ENCODE results near the gene MDGA2.

The MDGA2 gene

GRCh38 chr14:47167402-47167801 is 508.0 kb downstream of the MDGA2 start:
- Mint-ChIP-seq H3K9me3 (ENCODE audit: low read depth) (peaks cover 7% of the 10 kb centered on the region), H3K27me3 (no peaks in the 10 kb centered on the region), H3K36me3 (no peaks in the 10 kb centered on the region), H3K4me3 (no peak overlapping the region), H3K27ac (no peak overlapping the region), H3K4me1 (ENCODE audit: low read depth) (no peaks in the 10 kb centered on the region)

GRCh38 chr14:47155395-47155794 is 520.0 kb downstream of the MDGA2 start:
- no peak overlapping the region for H3K4me3 Mint-ChIP-seq
- peaks cover 4% of the 10 kb centered on the region for H3K9me3 Mint-ChIP-seq (ENCODE audit: low read depth)
- H3K27ac Mint-ChIP-seq, result no peak overlapping the region
- H3K27me3 Mint-ChIP-seq, result no peaks in the 10 kb centered on the region
- H3K36me3 Mint-ChIP-seq, result no peaks in the 10 kb centered on the region
- no peaks in the 10 kb centered on the region for H3K4me1 Mint-ChIP-seq (ENCODE audit: low read depth)

GRCh38 chr14:47154276-47154797 is 521.1 kb downstream of the MDGA2 start:
- H3K4me3 Mint-ChIP-seq, result no peak overlapping the region

GRCh38 chr14:47153746-47154145 is 521.7 kb downstream of the MDGA2 start:
- no peak overlapping the region for H3K4me3 Mint-ChIP-seq
- no peaks in the 10 kb centered on the region for H3K4me1 Mint-ChIP-seq (ENCODE audit: low read depth)
- H3K27me3 Mint-ChIP-seq, result no peaks in the 10 kb centered on the region
- H3K9me3 Mint-ChIP-seq (ENCODE audit: low read depth), result peaks cover 4% of the 10 kb centered on the region
- no peaks in the 10 kb centered on the region for H3K36me3 Mint-ChIP-seq
- no peak overlapping the region for H3K27ac Mint-ChIP-seq

More at GRCh38 chr14:47154276-47154797, 521.1 kb downstream of the MDGA2 start:
- no peaks in the 10 kb centered on the region for H3K36me3 Mint-ChIP-seq
- H3K27me3 Mint-ChIP-seq, result no peaks in the 10 kb centered on the region
- peaks cover 4% of the 10 kb centered on the region for H3K9me3 Mint-ChIP-seq (ENCODE audit: low read depth)
- H3K27ac Mint-ChIP-seq, result no peak overlapping the region
- no peaks in the 10 kb centered on the region for H3K4me1 Mint-ChIP-seq (ENCODE audit: low read depth)

- Mint-ChIP-seq H3K27ac (no peak overlapping the region), H3K4me1 (ENCODE audit: low read depth) (no peaks in the 10 kb centered on the region), H3K9me3 (ENCODE audit: low read depth) (peaks cover 4% of the 10 kb centered on the region), H3K36me3 (no peaks in the 10 kb centered on the region), H3K27me3 (no peaks in the 10 kb centered on the region), H3K4me3 (no peak overlapping the region)
These were observed 525.1 kb downstream of the MDGA2 start for GRCh38 chr14:47150267-47150666.

- Mint-ChIP-seq H3K36me3 (no peaks in the 10 kb centered on the region), H3K4me1 (ENCODE audit: low read depth) (no peaks in the 10 kb centered on the region), H3K9me3 (ENCODE audit: low read depth) (peaks cover 4% of the 10 kb centered on the region), H3K27me3 (no peaks in the 10 kb centered on the region), H3K4me3 (no peak overlapping the region), H3K27ac (no peak overlapping the region)
These were observed 526.1 kb downstream of the MDGA2 start for GRCh38 chr14:47149326-47149725.

- Mint-ChIP-seq H3K4me3 (no peak overlapping the region), H3K4me1 (ENCODE audit: low read depth) (no peaks in the 10 kb centered on the region), H3K27ac (no peak overlapping the region), H3K36me3 (no peaks in the 10 kb centered on the region), H3K27me3 (no peaks in the 10 kb centered on the region), H3K9me3 (ENCODE audit: low read depth) (peaks cover 4% of the 10 kb centered on the region)
These were observed 526.7 kb downstream of the MDGA2 start for GRCh38 chr14:47148686-47149085.

GRCh38 chr14:47120645-47121044 is 554.8 kb downstream of the MDGA2 start:
- no peak overlapping the region for H3K4me3 Mint-ChIP-seq
- H3K27me3 Mint-ChIP-seq, result no peaks in the 10 kb centered on the region
- no peaks in the 10 kb centered on the region for H3K9me3 Mint-ChIP-seq (ENCODE audit: low read depth)
- no peaks in the 10 kb centered on the region for H3K36me3 Mint-ChIP-seq
- no peak overlapping the region for H3K27ac Mint-ChIP-seq
- H3K4me1 Mint-ChIP-seq (ENCODE audit: low read depth), result no peaks in the 10 kb centered on the region

GRCh38 chr14:47103771-47104170 is 571.6 kb downstream of the MDGA2 start:
- Mint-ChIP-seq H3K4me3 (no peak overlapping the region), H3K27ac (no peak overlapping the region), H3K9me3 (ENCODE audit: low read depth) (peaks cover 4% of the 10 kb centered on the region), H3K36me3 (no peaks in the 10 kb centered on the region), H3K27me3 (no peaks in the 10 kb centered on the region), H3K4me1 (ENCODE audit: low read depth) (no peaks in the 10 kb centered on the region)

GRCh38 chr14:47102472-47102871 is 572.9 kb downstream of the MDGA2 start:
- Mint-ChIP-seq H3K4me3 (no peak overlapping the region), H3K27me3 (no peaks in the 10 kb centered on the region), H3K27ac (no peak overlapping the region), H3K4me1 (ENCODE audit: low read depth) (no peaks in the 10 kb centered on the region), H3K36me3 (no peaks in the 10 kb centered on the region), H3K9me3 (ENCODE audit: low read depth) (peaks cover 4% of the 10 kb centered on the region)

- H3K27ac Mint-ChIP-seq, result no peak overlapping the region
- H3K4me3 Mint-ChIP-seq, result no peak overlapping the region
- no peaks in the 10 kb centered on the region for H3K4me1 Mint-ChIP-seq (ENCODE audit: low read depth)
These were observed 589.7 kb downstream of the MDGA2 start for GRCh38 chr14:47085678-47086077.

GRCh38 chr14:47065326-47065725 is 610.1 kb downstream of the MDGA2 start:
- Mint-ChIP-seq H3K36me3 (no peaks in the 10 kb centered on the region), H3K27ac (no peak overlapping the region), H3K4me1 (ENCODE audit: low read depth) (no peaks in the 10 kb centered on the region), H3K4me3 (no peak overlapping the region), H3K9me3 (ENCODE audit: low read depth) (peaks cover 10% of the 10 kb centered on the region), H3K27me3 (no peaks in the 10 kb centered on the region)

More at GRCh38 chr14:47085678-47086077, 589.7 kb downstream of the MDGA2 start:
- H3K9me3 Mint-ChIP-seq (ENCODE audit: low read depth), result peaks cover 2% of the 10 kb centered on the region
- no peaks in the 10 kb centered on the region for H3K36me3 Mint-ChIP-seq
- H3K27me3 Mint-ChIP-seq, result no peaks in the 10 kb centered on the region

- H3K9me3 Mint-ChIP-seq (ENCODE audit: low read depth), result peaks cover 3% of the 10 kb centered on the region
- no peaks in the 10 kb centered on the region for H3K27me3 Mint-ChIP-seq
- no peaks in the 10 kb centered on the region for H3K4me1 Mint-ChIP-seq (ENCODE audit: low read depth)
- no peak overlapping the region for H3K4me3 Mint-ChIP-seq
- H3K36me3 Mint-ChIP-seq, result no peaks in the 10 kb centered on the region
- no peak overlapping the region for H3K27ac Mint-ChIP-seq
These were observed 615.4 kb downstream of the MDGA2 start for GRCh38 chr14:47060050-47060449.

- no peaks in the 10 kb centered on the region for H3K27me3 Mint-ChIP-seq
- no peaks in the 10 kb centered on the region for H3K36me3 Mint-ChIP-seq
- H3K4me3 Mint-ChIP-seq, result no peak overlapping the region
- no peaks in the 10 kb centered on the region for H3K4me1 Mint-ChIP-seq (ENCODE audit: low read depth)
- no peak overlapping the region for H3K27ac Mint-ChIP-seq
- H3K9me3 Mint-ChIP-seq (ENCODE audit: low read depth), result peaks cover 3% of the 10 kb centered on the region
These were observed 618.0 kb downstream of the MDGA2 start for GRCh38 chr14:47057364-47057763.

GRCh38 chr14:47044841-47045240 is 630.6 kb downstream of the MDGA2 start:
- Mint-ChIP-seq H3K4me3 (no peak overlapping the region), H3K27ac (no peak overlapping the region)

GRCh38 chr14:47040550-47040949 is 634.9 kb downstream of the MDGA2 start:
- Mint-ChIP-seq H3K36me3 (no peaks in the 10 kb centered on the region), H3K27ac (no peak overlapping the region)

More at GRCh38 chr14:47044841-47045240, 630.6 kb downstream of the MDGA2 start:
- H3K4me1 Mint-ChIP-seq (ENCODE audit: low read depth), result no peaks in the 10 kb centered on the region
- H3K27me3 Mint-ChIP-seq, result no peaks in the 10 kb centered on the region
- H3K9me3 Mint-ChIP-seq (ENCODE audit: low read depth), result peaks cover 4% of the 10 kb centered on the region
- H3K36me3 Mint-ChIP-seq, result no peaks in the 10 kb centered on the region

More at GRCh38 chr14:47040550-47040949, 634.9 kb downstream of the MDGA2 start:
- Mint-ChIP-seq H3K4me1 (ENCODE audit: low read depth) (no peaks in the 10 kb centered on the region), H3K27me3 (no peaks in the 10 kb centered on the region), H3K9me3 (ENCODE audit: low read depth) (peaks cover 10% of the 10 kb centered on the region), H3K4me3 (no peak overlapping the region)

Data from activated naive CD8-positive, alpha-beta T cell (primary cell).